ENCODE data around the gene ABTB1. TPM values are rescaled to one million over a fixed set of nuclear protein-coding genes. Genes with fewer than 3 reads are reported as not detected.

Gene ABTB1
- total RNA-seq, 1 donor from 2014 or later: 56.6 TPM

DNA sequence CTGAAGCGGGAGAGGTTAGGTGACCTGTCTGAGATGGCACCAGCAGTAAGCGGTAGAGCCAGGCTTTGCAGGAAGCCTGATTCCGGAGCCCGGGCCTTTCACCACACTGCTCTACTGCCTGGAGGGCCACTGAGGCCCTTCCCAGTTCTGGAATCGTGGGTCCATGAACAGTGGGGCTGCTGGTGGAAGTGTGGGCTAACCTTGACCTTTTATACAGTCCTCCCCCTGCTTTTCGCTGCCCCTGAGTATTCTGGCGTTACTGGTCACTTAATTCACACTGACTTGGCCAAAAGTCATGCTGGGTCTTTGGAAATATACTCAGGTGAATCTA, 2.6 kb upstream of the ABTB1 start:
- intact Hi-C loops (cut with DNase I): no loop called here
- no peaks in the 10 kb centered on the region for H3K27me3 ChIP-seq (ENCODE audit: low read depth)

DNA sequence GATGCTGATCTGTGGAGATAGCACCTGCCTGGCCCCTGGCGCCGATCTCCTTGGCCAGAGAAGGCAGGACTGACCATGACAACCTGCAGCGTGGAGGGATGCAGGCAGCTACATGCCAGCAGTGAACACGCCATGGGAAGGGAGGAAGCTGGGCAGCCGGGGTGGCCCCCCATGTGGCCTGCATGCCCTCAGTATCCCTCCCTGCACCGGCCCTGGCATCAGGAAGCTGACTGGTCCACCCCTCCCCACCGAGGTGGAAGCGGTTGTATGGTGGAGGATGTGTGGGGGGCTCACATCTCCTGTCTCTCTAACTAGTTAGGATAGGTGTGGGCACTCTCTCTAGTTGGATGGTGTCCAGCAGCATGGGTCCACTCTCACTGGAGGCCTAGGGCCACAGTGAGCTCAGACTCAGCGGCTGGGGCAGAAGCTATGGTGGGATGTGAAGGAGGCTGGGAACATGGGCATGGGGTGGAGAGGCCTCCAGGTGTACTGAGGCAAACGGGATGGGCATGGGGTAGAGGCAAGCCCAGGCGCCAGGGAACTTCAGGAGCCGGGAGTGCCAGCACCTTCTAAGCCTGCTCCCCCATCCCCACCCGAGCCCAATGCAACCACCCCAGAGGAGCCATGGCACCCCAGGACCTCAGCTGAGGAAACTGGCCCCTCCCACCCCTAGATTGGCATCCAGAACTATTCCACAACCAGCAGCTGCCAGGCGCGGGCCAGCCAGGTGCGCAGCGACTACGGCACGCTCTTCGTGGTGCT, 1.8 kb upstream of the ABTB1 start:
- intact Hi-C loops (cut with DNase I): no loop called here
- no peak for DNase-seq
- no peak overlapping the region for H3K27ac ChIP-seq

More for the DNA sequence above, 2.6 kb upstream of the ABTB1 start:
- Histone ChIP-seq H3K4me3 (no peak overlapping the region), H3K36me3 (no peaks in the 10 kb centered on the region), H3K4me1 (peaks cover 21% of the 10 kb centered on the region), H3K27ac (no peak overlapping the region), H3K9me3 (no peaks in the 10 kb centered on the region)
- TF ChIP-seq, protein P1, sequence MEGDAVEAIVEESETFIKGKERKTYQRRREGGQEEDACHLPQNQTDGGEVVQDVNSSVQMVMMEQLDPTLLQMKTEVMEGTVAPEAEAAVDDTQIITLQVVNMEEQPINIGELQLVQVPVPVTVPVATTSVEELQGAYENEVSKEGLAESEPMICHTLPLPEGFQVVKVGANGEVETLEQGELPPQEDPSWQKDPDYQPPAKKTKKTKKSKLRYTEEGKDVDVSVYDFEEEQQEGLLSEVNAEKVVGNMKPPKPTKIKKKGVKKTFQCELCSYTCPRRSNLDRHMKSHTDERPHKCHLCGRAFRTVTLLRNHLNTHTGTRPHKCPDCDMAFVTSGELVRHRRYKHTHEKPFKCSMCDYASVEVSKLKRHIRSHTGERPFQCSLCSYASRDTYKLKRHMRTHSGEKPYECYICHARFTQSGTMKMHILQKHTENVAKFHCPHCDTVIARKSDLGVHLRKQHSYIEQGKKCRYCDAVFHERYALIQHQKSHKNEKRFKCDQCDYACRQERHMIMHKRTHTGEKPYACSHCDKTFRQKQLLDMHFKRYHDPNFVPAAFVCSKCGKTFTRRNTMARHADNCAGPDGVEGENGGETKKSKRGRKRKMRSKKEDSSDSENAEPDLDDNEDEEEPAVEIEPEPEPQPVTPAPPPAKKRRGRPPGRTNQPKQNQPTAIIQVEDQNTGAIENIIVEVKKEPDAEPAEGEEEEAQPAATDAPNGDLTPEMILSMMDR (IDR thresholded peaks at IDR 0.05): no peak
- DNase-seq (no peak), ATAC-seq (no peak)

DNA sequence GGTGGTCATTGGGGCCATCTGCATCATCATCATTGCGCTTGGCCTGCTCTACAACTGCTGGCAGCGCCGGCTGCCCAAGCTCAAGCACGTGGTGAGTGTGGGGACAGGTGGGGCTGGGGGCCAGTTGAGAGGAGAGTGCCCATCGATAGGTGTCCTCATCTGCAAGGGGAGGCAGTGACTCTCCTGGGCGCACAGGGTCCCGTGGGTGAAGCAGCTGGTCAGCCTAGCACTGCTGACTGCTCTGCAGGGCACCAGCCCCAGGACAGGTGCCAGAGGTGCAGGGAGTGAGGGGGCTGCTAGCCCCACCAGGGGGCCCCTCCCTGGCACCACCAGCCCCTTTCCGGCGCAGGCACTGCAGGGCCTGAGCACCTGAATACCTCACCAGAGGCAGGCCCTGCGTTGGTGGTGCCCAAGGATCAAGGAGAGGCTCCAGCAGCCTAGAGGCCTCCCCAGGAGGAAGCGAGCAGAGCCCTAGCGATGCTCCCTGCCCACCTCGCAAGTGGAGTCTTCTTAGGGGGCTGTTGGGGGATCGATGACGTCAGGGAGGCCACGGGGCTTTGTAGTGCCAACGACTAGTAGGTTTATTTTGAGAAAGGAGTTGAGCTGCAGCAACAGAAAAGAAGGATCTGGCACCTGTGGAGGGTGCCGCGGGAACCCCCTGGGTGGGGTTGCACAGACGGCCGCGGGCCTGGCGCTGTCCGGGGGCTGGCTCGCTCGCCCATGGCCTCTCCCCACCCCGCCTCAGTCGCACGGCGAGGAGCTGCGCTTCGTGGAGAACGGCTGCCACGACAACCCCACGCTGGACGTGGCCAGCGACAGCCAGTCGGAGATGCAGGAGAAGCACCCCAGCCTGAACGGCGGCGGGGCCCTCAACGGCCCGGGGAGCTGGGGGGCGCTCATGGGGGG, 976 bp upstream of the ABTB1 start:
- TF ChIP-seq, protein P1 (IDR thresholded peaks at IDR 0.05): no peak
- ATAC-seq (peak; percentile 15 to 54), DNase-seq (no peak)
- Histone ChIP-seq H3K27me3 (ENCODE audit: low read depth) (no peaks in the 10 kb centered on the region), H3K9me3 (no peaks in the 10 kb centered on the region), H3K4me3 (peak overlapping the region; percentile 98), H3K4me1 (peaks cover 21% of the 10 kb centered on the region), H3K27ac (peak overlapping the region; percentile 95), H3K36me3 (peaks cover 12% of the 10 kb centered on the region)
- intact Hi-C loops (cut with DNase I): no loop called here

More for the DNA sequence above, 1.8 kb upstream of the ABTB1 start:
- TF ChIP-seq, protein P1 (IDR thresholded peaks at IDR 0.05): no peak
- Histone ChIP-seq H3K4me3 (no peak overlapping the region), H3K4me1 (peaks cover 21% of the 10 kb centered on the region), H3K9me3 (no peaks in the 10 kb centered on the region), H3K36me3 (peaks cover 4% of the 10 kb centered on the region), H3K27me3 (ENCODE audit: low read depth) (no peaks in the 10 kb centered on the region)
- no peak for ATAC-seq

DNA sequence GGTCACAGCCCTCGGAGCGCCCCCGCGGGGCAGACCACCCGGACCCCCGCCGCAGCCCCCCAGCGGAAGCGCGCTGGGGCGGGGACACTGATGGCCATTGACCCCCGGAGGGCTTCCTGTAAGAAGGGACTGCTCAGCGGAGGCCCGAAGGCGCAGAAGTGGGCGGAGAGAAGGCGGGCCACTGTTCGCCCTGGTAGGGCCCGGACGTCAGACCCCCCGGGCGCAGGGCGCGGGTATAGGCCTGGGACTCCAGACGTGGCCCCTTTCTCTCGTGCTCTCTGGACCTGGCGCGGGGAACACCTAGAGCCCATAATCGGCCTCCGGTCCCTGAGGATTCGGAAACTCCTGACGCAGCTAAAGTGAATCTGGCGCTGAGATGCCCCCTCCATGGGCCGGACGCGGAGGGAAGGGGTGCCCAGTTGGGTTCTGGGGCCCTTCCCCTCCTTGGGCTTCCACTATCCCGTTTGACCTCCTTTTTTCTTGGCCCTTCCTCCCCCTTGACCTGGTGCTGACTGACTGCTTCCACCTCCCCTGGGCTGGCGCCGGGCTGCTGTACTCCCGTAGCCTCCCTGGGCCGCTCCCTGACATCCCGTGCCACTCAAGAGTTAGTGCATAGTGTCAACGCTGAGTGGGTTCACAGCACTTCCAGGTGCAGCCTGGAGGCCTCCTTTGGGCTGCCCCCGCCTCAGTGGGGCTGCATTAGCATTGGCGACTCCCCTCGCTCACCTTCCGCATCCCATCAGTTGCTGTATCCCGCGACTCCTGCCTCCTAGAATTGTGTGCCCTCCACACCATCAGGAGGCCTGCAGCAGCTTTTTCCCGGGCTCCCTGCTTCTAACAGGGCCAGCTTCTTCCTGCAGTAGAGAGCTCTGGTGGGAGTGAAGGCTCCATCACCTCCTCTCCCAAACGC, 694 bp downstream of the ABTB1 start:
- intact Hi-C loops (cut with DNase I): no loop called here
- peaks cover 21% of the 10 kb centered on the region for H3K4me1 ChIP-seq
- peaks cover 29% of the 10 kb centered on the region for H3K36me3 ChIP-seq
- peak; percentile 65 to 67 for ATAC-seq
- H3K27ac ChIP-seq: peak overlapping the region; percentile 95
- H3K9me3 ChIP-seq: no peaks in the 10 kb centered on the region
- TF ChIP-seq, protein P1 (IDR thresholded peaks at IDR 0.05): no peak
- DNase-seq: peak; percentile 82
- H3K27me3 ChIP-seq (ENCODE audit: low read depth): no peaks in the 10 kb centered on the region
- peak overlapping the region; percentile 98 for H3K4me3 ChIP-seq
